HG03135 (cell line): Measurements from ENCODE around the gene KRT79.

Experiments
- ATAC-seq: cut with Tn5 transposase; IDR thresholded peaks from one replicate; pipeline ENCODE4 v1.9.1; 2021; ENCODE audit warnings: mild to moderate bottlenecking, moderate library complexity; ENCODE audit not compliant: unreplicated experiment

Gene KRT79

GRCh38 chr12:52836042-52836466, 1.9 kb upstream of the KRT79 start:
- no peak for ATAC-seq

DNA sequence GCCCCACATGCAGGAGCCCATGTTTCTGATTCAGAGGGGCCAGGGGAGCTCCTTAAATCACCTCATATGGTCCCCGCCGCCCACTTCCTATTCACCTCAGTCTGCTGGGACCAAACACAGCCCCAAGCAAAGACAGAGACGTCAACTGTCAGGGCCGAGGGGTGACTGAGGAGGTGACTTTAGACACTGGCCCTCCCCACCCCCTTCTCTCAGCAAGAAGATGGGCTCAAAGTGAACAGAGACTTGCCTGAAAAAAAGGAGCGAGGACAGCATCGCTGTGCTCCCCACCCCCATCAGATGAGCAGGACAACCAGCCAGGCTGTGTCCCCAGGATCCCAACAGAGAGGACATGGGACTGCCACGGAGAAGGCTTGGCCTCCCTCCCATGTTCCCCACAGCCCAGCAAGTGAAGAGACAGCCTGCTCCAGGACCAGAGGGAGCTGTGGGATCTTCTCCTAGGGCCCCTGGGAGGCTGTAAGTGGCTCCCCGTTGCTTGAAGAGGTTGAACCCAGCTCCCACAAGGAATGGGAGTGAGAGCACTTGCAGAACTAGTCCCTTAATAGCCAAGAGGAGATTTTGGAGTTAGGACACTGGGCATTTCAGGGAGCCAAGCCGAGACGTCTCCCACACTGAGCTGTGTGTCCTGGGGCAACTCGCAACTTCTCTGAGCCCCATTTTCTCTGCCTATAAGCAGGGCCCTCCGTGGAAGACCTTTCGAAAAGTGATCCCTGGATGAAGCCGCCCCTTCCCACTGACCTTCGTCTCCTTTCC, 1.3 kb upstream of the KRT79 start:
- ATAC-seq: no peak

DNA sequence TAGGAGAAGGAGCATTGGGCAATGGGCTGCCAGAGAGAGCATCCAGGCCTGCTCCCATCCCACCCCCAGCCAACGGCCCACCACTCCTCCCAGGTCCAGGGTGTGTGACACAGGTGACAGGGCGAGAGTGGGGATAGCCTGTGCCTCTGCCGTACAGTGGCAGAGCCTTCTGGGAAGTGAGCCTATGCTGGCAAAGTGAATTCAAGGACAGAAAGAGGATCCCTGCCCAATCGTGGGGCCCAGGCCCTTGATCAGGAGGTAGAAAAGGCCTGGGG, 553 bp upstream of the KRT79 start:
- ATAC-seq: no peak

DNA sequence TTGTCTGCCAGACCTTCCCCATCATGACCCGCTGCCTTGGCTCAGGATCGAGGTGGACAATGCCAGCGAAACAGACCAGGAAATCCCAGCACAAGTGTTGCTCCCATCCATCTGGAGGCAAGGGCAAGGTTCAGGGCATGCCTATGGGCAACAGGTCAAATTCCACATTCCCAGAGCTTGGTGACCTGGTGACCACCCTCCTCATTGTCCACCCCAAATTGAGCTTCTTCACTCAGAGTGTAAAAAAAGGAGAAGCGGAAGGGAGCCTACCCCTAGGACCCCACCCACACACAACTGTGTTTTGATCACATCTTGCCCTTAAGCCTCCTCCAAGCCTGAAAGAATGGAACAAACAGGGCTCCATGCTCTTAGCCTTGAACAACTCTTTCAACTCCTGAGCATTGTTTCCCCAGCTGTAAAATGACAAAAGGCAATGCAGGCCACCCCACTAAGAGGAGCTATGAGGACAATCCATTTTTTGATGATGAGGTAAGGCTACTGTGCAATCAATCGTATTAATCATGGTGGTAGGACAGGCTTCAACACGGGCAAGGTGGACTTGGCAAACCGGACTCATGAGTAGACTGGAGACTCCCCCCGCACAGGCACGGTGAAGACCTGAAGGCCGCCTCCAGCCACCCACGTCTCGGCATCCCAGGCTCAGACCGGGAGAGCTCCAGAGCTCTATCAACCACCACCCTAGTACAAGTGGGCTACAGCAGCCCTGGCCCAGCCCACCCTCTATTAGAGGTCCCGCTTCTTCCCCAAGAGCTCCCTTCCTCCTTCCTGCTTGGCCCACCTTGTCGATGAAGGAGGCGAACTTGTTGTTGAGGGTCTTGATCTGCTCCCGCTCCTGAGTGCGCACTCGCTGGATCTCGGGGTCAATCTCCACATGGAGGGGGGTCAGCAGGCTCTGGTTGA, 866 bp downstream of the KRT79 start:
- no peak for ATAC-seq

GRCh38 chr12:52832451-52832850, 1.7 kb downstream of the KRT79 start:
- ATAC-seq: no peak

DNA sequence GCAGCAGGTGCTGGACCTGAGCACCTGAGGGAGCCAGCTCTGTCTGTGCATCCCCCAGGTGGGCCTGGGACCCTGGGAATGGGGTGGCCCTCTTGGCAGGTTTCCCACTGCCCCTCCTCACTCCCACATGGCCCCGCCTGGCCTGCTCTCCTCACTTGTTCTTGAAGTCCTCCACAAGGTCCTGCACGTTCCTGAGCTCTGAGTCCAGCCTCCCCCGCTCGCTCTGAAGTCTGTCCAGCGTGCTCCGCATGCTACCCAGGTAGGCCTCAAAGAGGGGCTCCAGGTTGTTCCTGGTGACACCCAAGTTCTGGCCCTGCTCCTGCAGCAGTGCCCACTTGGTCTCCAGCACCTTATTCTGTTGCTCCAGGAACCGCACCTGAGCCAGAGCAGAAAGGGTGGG, 2.9 kb downstream of the KRT79 start:
- no peak for ATAC-seq

- ATAC-seq: no peak
These were observed 3.9 kb downstream of the KRT79 start for GRCh38 chr12:52829986-52830770.

DNA sequence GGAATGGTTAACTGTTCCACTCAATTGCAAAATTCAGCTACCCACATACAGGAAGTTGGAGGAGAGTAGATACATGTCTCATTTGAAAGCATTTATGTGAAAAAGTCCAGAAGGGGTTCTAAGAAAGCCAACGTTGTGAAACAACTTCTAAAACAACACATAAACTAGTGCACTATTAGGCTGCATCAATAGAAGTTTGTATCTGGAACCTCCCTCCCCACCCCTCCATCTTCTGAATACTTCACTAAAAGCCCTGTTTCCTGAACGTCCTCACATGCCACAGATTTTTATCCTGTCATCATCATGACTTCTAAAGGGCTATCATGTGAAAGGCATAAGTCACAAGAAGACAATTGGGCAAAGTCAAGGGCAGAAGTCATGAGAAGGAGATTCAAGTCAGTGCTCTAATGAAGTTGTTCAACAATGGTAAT, 5.5 kb downstream of the KRT79 start:
- ATAC-seq: no peak

DNA sequence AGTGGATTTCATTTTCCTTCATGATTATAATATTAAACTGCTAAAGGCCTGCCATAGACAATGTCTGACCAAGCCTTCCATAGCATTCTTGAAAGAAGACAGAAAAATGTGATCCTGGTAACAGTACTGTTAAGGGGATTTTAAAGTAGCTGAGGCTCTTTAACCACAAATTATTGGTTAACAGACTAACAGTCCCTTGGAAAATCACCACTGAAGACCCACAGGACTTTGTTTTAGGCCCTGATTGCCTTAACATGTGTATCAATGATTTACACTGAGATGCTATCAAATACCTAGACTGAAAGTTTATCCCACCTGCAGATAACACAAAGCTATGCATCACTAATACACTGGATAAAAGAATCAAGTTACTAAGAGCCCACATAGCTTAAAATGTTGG, 6.0 kb downstream of the KRT79 start:
- ATAC-seq: no peak

- no peak for ATAC-seq
These were observed 6.5 kb downstream of the KRT79 start for GRCh38 chr12:52827499-52828090.

- ATAC-seq: no peak
These were observed 7.3 kb downstream of the KRT79 start for GRCh38 chr12:52826611-52827498.

DNA sequence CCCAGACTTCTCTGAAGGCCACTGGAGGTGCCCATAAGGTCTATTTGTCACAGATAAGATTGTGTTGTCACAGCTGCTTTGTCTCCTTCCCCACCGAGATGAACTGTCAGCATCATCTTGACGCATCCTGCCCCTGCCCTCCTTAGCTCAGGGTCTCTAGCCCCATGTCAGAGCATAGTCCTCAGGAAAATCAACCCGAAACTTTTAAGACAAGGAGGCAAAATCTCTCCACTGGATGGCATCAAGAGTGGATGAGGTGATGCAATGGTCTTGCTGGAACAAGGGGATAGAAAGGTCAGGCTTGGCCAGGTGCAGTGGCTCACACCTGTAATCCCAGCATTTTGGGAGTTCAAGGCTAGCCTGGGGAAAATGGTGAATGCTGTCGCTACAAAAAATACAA, 8.2 kb downstream of the KRT79 start:
- ATAC-seq: no peak

GRCh38 chr12:52824741-52825410, 9.2 kb downstream of the KRT79 start:
- ATAC-seq: no peak

DNA sequence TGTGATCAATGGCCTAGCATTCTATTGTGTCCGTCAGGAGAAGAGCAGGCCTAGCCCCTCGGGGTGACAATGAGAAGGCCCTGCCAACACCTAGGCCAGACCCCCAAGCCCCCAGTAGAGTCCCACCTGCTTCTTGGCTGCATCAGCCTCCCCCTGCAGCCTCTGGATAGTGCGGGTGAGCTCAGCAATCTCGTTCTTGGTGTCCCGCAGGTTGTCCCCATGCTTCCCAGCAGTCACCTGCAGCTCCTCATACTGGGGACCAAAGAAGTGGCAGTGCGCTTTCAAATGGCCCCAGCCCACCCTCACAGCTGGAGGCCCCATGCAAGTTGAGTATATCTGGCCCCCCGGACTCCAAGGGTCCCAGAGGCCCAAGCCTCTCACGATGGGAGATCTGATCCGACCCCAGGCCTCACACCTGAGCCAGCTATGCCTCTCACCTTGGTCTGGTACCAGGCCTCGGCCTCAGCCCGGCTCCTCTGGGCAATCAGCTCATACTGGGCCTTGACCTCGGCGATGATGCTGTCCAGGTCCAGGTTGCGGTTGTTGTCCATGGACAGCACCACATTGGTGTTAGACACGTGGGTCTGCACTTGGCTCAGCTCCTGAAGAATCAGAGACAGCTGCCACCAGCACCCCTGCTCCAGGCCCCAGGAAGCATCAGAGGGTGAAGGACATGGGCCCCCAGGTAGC, 10.2 kb downstream of the KRT79 start:
- no peak for ATAC-seq

DNA sequence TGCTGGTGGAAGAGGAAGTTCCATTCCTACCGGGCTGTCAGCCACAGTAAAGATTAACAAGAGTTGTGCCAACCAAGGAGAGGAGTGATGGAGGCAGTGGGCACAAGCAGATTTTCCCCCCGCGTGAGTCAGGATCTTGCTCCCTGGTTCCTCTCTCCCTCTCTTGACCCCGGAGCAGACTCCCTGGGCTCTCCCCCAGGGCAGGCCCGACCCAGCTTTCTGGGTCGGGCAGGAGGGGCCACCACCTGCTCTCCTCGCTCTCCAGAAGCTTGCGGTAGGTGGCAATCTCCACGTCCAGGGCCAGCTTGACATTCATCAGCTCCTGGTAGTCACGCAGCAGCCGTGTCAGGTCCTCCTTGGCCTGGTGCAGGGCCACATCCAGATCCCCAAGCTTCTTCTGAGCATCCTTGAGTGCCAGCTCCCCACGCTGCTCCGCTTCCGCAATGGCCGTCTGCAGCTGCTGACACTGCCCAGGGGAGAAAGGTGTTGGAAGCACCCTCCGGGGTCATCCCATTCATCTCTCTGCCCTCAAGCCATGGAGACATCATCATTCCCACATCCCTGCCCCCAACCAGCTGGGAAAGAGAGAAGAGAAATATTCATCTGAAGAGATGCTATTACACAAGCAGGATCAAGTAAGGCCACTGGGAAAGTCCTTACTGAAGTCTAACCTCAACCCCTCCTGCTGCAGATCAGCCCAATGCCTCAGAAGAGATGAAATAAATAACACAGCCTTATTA, 11.2 kb downstream of the KRT79 start:
- ATAC-seq: no peak

GRCh38 chr12:52821826-52822660, 12.1 kb downstream of the KRT79 start:
- no peak for ATAC-seq

GRCh38 chr12:52821071-52821730, 12.9 kb downstream of the KRT79 start:
- ATAC-seq: no peak
